ENCODE data around the gene SPATA31D3. TPM values are rescaled to one million over a fixed set of nuclear protein-coding genes. Genes with fewer than 3 reads are reported as not detected.

Gene SPATA31D3
- total and polyA plus RNA-seq, 2 donors (not counting 1 experiment from before 2014, with no cell fraction given), result not detected

GRCh38 chr9:81969971-81970370 is 26.7 kb downstream of the SPATA31D3 start:
- Mint-ChIP-seq H3K27ac (no peak overlapping the region), H3K4me1 (no peaks in the 10 kb centered on the region), H3K27me3 (no peaks in the 10 kb centered on the region), H3K9me3 (ENCODE audit: insufficient read depth) (no peaks in the 10 kb centered on the region), H3K4me3 (no peak overlapping the region)
- H3K79me2 ChIP-seq (ENCODE audit: control insufficient read depth, insufficient read depth, low read length), result no peaks in the 10 kb centered on the region
- no peak overlapping the region for H2AFZ ChIP-seq (ENCODE audit: insufficient read depth, low read depth, low read length, poor library complexity, severe bottlenecking)
- H3K9me3 ChIP-seq (ENCODE audit: control extremely low read depth in 1 of 3, control insufficient read depth in 2 of 3, insufficient read depth in 1 of 3, low read length in 2 of 3), result peaks cover 1 to 11% (median 5%) of the 10 kb centered on the region in 3 donors
- TF ChIP-seq CTCF (IDR thresholded peaks at IDR 0.05) (no peak), EZH2 (IDR thresholded peaks at IDR 0.05; ENCODE audit: borderline replicate concordance, insufficient read depth, low read depth, low read length, poor library complexity, severe bottlenecking) (no peak)
- H3K9ac ChIP-seq (ENCODE audit: low read length), result no peak overlapping the region
- H4K20me1 ChIP-seq (ENCODE audit: control insufficient read depth, insufficient read depth, low read length, poor library complexity, severe bottlenecking), result no peaks in the 10 kb centered on the region
- H3K4me2 ChIP-seq (replicated peaks; ENCODE audit: low read depth, low read length, poor library complexity, severe bottlenecking), result no peak overlapping the region
- H3K36me3 ChIP-seq (replicated peaks in 1 of 2; ENCODE audit: control extremely low read depth in 1 of 2, control insufficient read depth in 1 of 2, extremely low read depth in 1 of 2, insufficient read depth in 2 of 2, low read length in 1 of 2), result no peaks in the 10 kb centered on the region
- H3K4me1 ChIP-seq (ENCODE audit: control insufficient read depth in 2 of 2, insufficient read depth in 2 of 2, low read length in 2 of 2), result no peaks in the 10 kb centered on the region
- ATAC-seq (ENCODE audit: low read depth) (no peak), DNase-seq (no peak)
- ChIA-PET POLR2A (no interaction called here), CTCF (interaction anchor here (1.2 kb wide), 1 partner anchor 13 kb away, joined by 3 read pairs; no protein-coding TSS in a partner anchor)
- intact Hi-C loops (cut with micrococcal nuclease), result no loop called here
- H3K27me3 ChIP-seq (replicated peaks in 1 of 4; ENCODE audit: control extremely low read depth in 1 of 4, control insufficient read depth in 3 of 4, insufficient read depth in 4 of 4, low read length in 3 of 4), result no peaks in the 10 kb centered on the region
- no peak overlapping the region for H3K4me3 ChIP-seq (ENCODE audit: control extremely low read depth in 1 of 5, extremely low read depth in 1 of 5, insufficient read depth in 1 of 5, low read depth in 2 of 5, low read length in 4 of 5)
- no peak overlapping the region for H3K27ac ChIP-seq (ENCODE audit: low read length in 2 of 2)

- Histone ChIP-seq H3K9ac (ENCODE audit: low read length) (no peak overlapping the region), H4K20me1 (ENCODE audit: control insufficient read depth, insufficient read depth, low read length, poor library complexity, severe bottlenecking) (no peaks in the 10 kb centered on the region), H3K27ac (ENCODE audit: low read length in 2 of 2) (no peak overlapping the region), H3K4me3 (ENCODE audit: control extremely low read depth in 1 of 5, extremely low read depth in 1 of 5, insufficient read depth in 1 of 5, low read depth in 2 of 5, low read length in 4 of 5) (no peak overlapping the region), H3K4me2 (replicated peaks; ENCODE audit: low read depth, low read length, poor library complexity, severe bottlenecking) (no peak overlapping the region), H3K36me3 (replicated peaks in 1 of 2; ENCODE audit: control extremely low read depth in 1 of 2, control insufficient read depth in 1 of 2, extremely low read depth in 1 of 2, insufficient read depth in 2 of 2, low read length in 1 of 2) (no peaks in the 10 kb centered on the region), H3K4me1 (ENCODE audit: control insufficient read depth in 2 of 2, insufficient read depth in 2 of 2, low read length in 2 of 2) (no peaks in the 10 kb centered on the region), H3K27me3 (replicated peaks in 1 of 4; ENCODE audit: control extremely low read depth in 1 of 4, control insufficient read depth in 3 of 4, insufficient read depth in 4 of 4, low read length in 3 of 4) (no peaks in the 10 kb centered on the region), H2AFZ (ENCODE audit: insufficient read depth, low read depth, low read length, poor library complexity, severe bottlenecking) (no peak overlapping the region), H3K79me2 (ENCODE audit: control insufficient read depth, insufficient read depth, low read length) (no peaks in the 10 kb centered on the region), H3K9me3 (ENCODE audit: control extremely low read depth in 1 of 3, control insufficient read depth in 2 of 3, insufficient read depth in 1 of 3, low read length in 2 of 3) (peaks cover 1 to 10% (median 5%) of the 10 kb centered on the region in 3 donors)
- H3K4me1 Mint-ChIP-seq, result no peaks in the 10 kb centered on the region
- H3K9me3 Mint-ChIP-seq (ENCODE audit: insufficient read depth), result no peaks in the 10 kb centered on the region
- DNase-seq (no peak), ATAC-seq (ENCODE audit: low read depth) (no peak)
- intact Hi-C loops (cut with micrococcal nuclease), result no loop called here
- TF ChIP-seq CTCF (IDR thresholded peaks at IDR 0.05) (no peak), EZH2 (IDR thresholded peaks at IDR 0.05; ENCODE audit: borderline replicate concordance, insufficient read depth, low read depth, low read length, poor library complexity, severe bottlenecking) (no peak)
- ChIA-PET CTCF (interaction anchor here (0.5 kb wide), 1 partner anchor 240 kb away, joined by 5 read pairs; no protein-coding TSS in a partner anchor), POLR2A (no interaction called here)
- H3K27ac Mint-ChIP-seq, result no peak overlapping the region
- H3K27me3 Mint-ChIP-seq, result no peaks in the 10 kb centered on the region
- H3K4me3 Mint-ChIP-seq, result no peak overlapping the region
Measured at GRCh38 chr9:81971727-81972126, 28.4 kb downstream of the SPATA31D3 start.

Measured in B cell (primary cell).